SKM-1 (cell line): ENCODE results near the gene NDUFS6.
"Not testable (repeated sequence)": the region's sequence is repeated elsewhere in the genome, so short reads cannot be mapped to it uniquely, and the experiment has no call there.

Experiments
- DNase-seq: peaks from one replicate; lab custom pipeline; 2025; ENCODE audit not compliant: unreplicated experiment; lab: John Stamatoyannopoulos, UW

Gene NDUFS6

GRCh38 chr5:1796371-1797102 lies 4.7 kb upstream of the NDUFS6 start:
- DNase-seq: no peak

DNA sequence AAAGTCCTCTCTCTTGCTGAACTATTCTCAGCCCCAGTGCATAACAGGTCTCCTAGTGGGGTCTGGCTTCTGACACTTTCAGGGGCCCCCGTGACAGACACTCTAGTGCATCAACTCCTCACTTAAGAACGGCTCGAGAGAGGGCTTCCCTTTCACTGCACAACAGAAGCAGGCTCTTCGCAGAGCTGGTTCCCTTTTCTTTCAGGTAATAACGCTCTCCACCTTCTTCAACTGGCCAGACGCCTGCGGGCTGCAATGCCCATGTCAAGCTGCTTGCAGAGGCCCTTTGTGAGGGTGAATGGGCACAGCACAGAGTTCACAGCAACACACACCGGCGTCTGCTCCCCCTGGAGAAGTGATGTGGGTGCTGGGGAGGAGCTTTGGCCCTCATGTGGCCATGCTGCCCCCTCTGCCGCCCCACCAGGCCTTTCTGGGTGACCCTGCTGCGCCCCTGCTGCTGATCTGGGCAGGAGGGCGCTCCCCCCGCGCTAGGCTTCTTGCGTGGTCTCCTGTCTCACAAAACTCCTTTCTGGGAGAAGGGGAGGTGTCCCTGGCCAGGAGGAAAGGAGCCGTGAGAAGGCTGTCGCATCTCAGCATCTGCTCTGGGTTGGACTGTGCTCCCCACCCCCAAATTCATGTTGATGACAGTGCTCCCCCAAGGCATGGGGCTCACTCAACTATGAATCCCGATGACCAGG lies 4.0 kb upstream of the NDUFS6 start:
- DNase-seq: no peak

- DNase-seq: no peak
These were observed 3.4 kb upstream of the NDUFS6 start for GRCh38 chr5:1797855-1798254.

DNA sequence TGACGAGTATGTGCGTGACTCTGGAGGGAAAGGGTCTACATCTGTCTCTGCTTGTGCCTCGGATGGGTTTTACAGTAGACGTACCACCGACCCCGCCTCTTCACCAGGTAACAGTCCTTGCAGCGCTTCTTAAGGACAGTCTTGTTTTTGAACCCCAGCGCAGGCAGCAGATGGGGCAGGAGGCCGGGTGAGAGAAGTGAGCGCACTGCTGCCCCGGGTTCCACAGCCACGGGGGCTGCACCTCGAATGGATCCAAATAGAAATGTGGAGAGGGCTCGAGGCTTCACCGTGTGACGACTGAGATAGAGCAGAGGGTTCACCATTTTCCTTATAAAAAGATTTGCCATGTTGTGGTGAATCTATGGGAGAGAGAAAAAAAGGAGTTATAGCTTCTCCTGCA lies 2.6 kb upstream of the NDUFS6 start:
- DNase-seq: not testable (repeated sequence)

DNA sequence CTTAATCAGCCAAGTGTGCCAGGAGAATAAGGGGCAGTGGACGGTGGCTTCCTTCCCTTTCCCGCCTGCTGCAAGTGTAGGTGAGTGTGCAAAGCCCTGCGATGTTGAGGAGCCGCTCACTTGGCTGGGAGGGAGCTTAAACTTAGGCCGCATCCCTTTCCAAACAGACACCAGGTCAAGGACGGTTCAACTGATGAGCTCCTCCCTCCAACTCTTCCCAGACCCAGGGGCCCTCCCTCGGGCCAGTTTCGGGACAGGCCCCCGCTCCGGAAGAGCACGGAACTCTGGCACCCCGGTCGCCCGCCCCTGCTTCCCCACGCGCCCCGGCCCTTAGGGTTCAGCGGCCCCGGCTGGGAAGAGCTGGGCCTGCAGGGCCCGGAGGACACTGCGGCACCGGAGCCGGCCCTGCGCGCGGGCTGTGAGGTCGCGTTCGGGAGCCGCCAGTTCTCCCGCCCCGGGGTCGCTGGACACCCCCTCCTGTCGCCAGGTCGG lies 2.1 kb upstream of the NDUFS6 start:
- DNase-seq: no peak

DNA sequence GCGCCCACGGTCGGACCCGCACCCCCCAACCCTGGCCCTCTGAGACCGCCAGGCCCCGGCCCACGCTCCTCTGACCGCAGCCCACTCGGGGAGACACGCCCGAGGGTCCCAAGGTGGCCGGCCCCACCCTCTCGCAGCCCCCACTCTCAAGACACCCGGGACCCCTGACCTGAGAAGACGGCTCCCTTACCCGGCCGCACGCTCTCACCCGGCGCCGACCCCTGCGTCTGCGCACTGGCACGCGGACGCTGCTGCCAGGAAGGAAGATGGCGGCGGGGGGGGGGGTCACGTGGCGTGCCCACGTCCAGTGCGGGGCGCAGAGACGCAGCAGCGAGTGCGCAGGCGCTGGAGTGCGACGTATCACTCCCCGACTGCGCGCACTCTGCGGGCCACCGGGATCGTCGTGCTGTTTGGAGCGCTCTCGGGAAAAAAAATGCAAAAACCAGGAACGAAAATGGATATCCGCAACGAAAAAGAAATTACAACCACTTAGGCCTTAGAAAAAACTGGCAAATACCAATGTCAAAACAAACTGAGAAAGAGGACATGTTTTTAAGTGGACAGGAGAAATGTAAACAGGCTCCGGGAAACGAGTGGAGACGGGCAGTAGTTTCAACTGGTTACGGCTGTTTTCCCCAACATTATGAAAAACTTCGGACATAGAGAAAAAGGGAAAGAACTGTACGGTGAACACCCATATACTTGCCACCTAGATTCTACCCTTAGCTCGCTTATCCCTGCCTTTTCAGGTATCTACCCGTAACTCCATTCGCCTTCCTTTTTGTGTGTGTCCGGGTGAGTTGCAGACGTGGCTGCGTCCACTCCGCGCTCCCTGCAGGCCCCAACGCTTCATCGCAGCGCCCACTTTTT lies 1.4 kb upstream of the NDUFS6 start, which contains the start of gene MRPL36:
Gene MRPL36 (minus strand): TSS at position 236 of the 870 bp plus-strand sequence. CDS start 902 bp downstream, outside the sequence.
- DNase-seq: peak; percentile 61

DNA sequence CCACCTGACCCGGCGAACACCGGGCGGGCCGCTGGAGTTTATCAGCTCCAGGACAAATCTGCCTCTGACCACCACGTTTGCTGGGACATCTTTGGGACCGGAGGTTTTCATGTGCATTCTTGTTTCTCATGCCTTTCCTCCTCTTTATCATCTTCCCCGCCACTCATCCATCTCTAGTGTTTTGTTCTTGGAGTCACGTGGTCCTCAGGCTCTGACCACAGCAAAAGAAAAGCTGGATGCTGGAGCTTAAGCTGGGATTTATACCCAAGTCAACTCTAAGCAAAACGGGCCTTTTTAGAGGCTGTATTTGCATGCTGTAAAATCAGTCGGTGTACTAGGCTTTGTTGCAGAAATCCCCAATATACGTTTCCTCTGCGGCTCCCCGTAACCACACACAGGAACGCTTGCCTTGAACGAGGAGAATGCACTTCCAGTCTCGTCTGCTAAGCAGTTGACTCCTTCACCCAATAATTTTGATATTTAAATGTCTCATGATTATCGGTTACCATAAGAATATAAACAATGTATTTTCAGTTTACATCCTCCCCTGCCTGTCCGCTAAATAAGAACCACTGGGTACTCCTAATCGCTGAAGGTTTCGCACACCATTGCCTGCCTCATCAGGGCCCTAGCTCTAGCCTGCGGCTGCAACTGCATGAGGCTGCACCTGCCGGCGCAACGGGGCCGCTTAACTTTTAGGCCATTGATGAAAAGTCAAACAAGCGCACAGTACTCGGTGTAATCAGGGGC lies 560 bp upstream of the NDUFS6 start:
- DNase-seq: no peak

GRCh38 chr5:1801967-1802295 lies 724 bp downstream of the NDUFS6 start:
- no peak for DNase-seq

- no peak for DNase-seq
These were observed 2.0 kb downstream of the NDUFS6 start for GRCh38 chr5:1803192-1803591.

- no peak for DNase-seq
These were observed 2.9 kb downstream of the NDUFS6 start for GRCh38 chr5:1804001-1804690.

- no peak for DNase-seq
These were observed 4.1 kb downstream of the NDUFS6 start for GRCh38 chr5:1805326-1805725.

DNA sequence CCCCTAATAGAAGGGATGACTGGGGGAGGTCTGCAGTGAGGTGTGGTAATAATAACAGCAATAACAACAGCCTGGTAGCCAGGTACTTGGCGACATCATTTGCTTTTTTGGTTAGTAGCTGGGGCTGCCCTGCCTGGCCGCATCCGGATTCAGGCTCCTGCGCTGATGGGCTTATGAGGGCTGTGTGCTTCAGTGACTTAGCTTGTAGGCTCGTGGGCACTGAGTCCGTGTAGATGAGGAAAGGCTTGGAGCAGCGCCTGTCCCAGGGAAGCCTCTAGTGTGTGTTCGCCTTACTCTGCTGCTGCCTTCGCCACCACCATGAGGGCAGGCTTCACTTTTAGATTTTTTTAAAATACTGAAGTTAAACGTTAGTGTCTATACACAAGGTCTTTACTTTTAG lies 4.5 kb downstream of the NDUFS6 start:
- no peak for DNase-seq

- DNase-seq: no peak
These were observed 5.0 kb downstream of the NDUFS6 start for GRCh38 chr5:1806199-1806598.

- DNase-seq: no peak
These were observed 5.8 kb downstream of the NDUFS6 start for GRCh38 chr5:1806974-1807373.

GRCh38 chr5:1807451-1808185 lies 6.4 kb downstream of the NDUFS6 start:
- DNase-seq: no peak

DNA sequence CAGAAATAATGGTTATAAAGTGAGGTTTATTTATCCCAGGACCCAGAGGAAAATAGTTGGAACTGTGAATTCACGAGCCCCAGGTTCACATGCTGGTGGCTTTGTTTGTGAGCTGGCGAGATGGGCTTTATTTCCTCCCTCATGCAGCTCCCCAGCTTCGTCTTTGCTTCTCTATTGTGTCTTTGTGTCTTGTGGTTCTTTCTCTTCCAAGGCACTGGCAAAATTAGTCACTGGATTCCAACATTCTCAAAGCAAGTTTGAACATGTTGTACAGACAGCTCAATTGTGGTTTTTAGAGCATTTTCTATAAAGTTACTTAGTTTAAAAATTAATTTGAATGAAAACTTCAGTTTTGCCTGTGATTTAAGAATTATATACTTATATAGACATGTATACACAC lies 7.2 kb downstream of the NDUFS6 start:
- DNase-seq: no peak

DNA sequence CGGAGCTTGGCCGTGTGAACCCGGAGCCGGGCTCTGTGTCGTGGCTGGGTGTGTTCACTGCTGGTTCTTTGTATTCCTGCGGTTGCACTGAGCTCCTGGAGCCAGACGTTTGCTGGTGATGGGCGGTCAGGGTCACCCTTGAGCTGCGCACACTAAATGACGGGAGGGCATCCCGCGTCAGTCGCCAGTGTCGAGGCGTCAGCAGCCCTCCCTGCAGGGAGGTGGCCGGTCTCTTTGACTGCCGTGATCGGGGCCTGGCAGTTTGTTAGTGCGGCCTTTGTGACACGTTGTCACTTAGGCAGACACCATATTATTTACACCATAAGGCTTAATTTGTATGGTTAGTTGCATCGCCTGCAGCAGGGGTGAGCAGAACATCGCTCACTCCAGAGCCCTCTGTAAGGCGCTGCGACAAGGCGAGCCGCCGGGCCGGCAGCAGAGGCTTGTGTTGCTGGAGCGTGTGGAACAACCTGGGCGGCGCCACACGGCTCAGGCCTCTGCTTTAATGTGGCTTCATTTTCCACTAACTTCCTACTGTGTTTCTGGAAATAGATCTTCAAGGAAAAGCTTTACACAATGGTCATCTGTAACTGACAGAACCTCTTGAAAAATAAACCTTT lies 8.3 kb downstream of the NDUFS6 start:
- DNase-seq: no peak

DNA sequence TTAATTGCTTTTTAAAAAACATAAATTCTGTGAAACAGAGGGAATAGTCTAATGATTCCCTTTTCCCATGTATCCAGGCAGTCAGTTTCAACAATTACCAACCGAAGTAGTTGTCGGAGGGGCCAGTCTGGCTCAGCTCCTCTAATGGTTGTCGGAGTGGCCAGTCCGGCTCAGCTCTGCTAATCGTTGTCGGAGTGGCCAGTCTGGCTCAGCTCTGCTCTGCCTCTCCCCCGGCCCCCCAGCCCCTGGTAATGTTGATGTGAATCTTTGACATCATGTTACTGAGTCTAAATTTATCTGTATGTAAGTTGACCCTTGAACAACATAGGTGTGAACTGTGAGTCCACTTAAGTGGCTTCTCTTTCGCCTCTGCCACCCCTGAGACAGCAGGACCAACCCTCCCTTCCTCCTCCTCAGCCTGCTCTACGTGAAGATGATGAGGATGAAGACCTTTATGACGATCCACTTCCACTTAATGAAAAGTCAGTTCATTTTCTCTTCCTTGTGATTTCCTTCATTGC lies 9.4 kb downstream of the NDUFS6 start:
- no peak for DNase-seq
